Endothelial cell of umbilical vein (primary cell): ENCODE results near the gene BCL11B. TPM values are rescaled to one million over a fixed set of nuclear protein-coding genes. Genes with fewer than 3 reads are reported as not detected.

Experiments
- BruUV-seq: library from RNA; stranded (reverse); fragments of 400-500 nt; replicated peaks from 2 replicates; lab custom pipeline; 2021; lab: Mats Ljungman, UMichigan
- CTCF ChIA-PET: fragments of 300-600, 350-600 bp; sonication (Branson Sonifier 250); formaldehyde crosslinking; loops from one replicate; lab custom pipeline; 2021; ENCODE audit warnings: antibody characterized with exemption, inconsistent platforms; lab: Charles Lee
- POLR2A ChIA-PET: fragments of 300-600, 350-600 bp; sonication (Branson Sonifier 250); formaldehyde crosslinking; loops from one replicate; lab custom pipeline; 2021; ENCODE audit warnings: antibody characterized with exemption, inconsistent platforms; lab: Charles Lee
- DNase-seq: peaks from one replicate; pipeline ENCODE4 v3.0.0-alpha.2; 2011; ENCODE audit warnings: low read depth, low spot score
- FAIRE-seq: peaks from 2 replicates; lab custom pipeline; 2011; peaks lifted over from hg19 to GRCh38; lab: Jason Lieb, UNC
- H2AFZ ChIP-seq: 2 replicates; pipeline ENCODE4 v1.6.0; 2012; ENCODE audit warnings: low read depth, low read length, control low read depth, inconsistent platforms
- H3K27ac ChIP-seq: 2 replicates; pipeline ENCODE4 v1.5.1; 2011; ENCODE audit warnings: low read depth, mild to moderate bottlenecking, control low read depth, low read length, moderate library complexity; ENCODE audit not compliant: insufficient read depth
- H3K27me3 ChIP-seq, 2 experiments: 2 replicates each; pipeline versions ENCODE4 v1.6.0 to v1.6.1; 2011; ENCODE audit warnings: low read length in 2 of 2, mixed read lengths in 1 of 2; ENCODE audit not compliant: control insufficient read depth in 2 of 2, insufficient read depth in 2 of 2
- H3K36me3 ChIP-seq, 2 experiments: 2 replicates in 1 of 2; 3 replicates in 1 of 2; pipeline ENCODE4 v1.5.1; 2011; ENCODE audit warnings: low read length in 2 of 2, mild to moderate bottlenecking in 1 of 2, moderate library complexity in 1 of 2; ENCODE audit not compliant: control insufficient read depth in 2 of 2, insufficient read depth in 2 of 2; ENCODE audit errors: extremely low read depth in 1 of 2
- H3K4me1 ChIP-seq: 3 replicates; pipeline ENCODE4 v1.5.1; 2011; ENCODE audit warnings: mild to moderate bottlenecking, low read length; ENCODE audit not compliant: control insufficient read depth, insufficient read depth; ENCODE audit errors: extremely low read depth
- H3K4me2 ChIP-seq: 2 replicates; pipeline ENCODE4 v1.6.1; 2011; ENCODE audit warnings: low read length, control low read depth, mixed read lengths; ENCODE audit not compliant: insufficient read depth
- H3K4me3 ChIP-seq, 3 experiments: fragments of 200-600 bp in 1 of 3; sonication (generic), shearing (Covaris generic) in 1 of 3; replicated peaks in 1 of 3; 2 replicates each; pipeline ENCODE4 v1.5.1; 2011 to 2016; ENCODE audit warnings: control low read depth in 3 of 3, low read length in 3 of 3, mild to moderate bottlenecking in 2 of 3, inconsistent platforms in 1 of 3, low read depth in 1 of 3, moderate library complexity in 1 of 3; ENCODE audit not compliant: insufficient read depth in 1 of 3
- H3K79me2 ChIP-seq: 2 replicates; pipeline ENCODE4 v1.6.0; 2012; ENCODE audit warnings: low read length, inconsistent platforms; ENCODE audit not compliant: control insufficient read depth, insufficient read depth
- H3K9ac ChIP-seq: replicated peaks from 2 replicates; pipeline ENCODE3; 2011; ENCODE audit warnings: low read length, control low read depth; ENCODE audit not compliant: insufficient read depth; ENCODE audit errors: extremely low read depth
- H3K9me1 ChIP-seq: replicated peaks from 3 replicates; pipeline ENCODE4 v1.6.0; 2011; ENCODE audit warnings: mild to moderate bottlenecking, low read length; ENCODE audit not compliant: control insufficient read depth, insufficient read depth; ENCODE audit errors: extremely low read depth
- H3K9me3 ChIP-seq: replicated peaks from 2 replicates; pipeline ENCODE4 v1.5.1; 2012; ENCODE audit warnings: low read length, inconsistent platforms; ENCODE audit not compliant: control insufficient read depth, insufficient read depth
- H4K20me1 ChIP-seq: replicated peaks from 2 replicates; pipeline ENCODE3; 2011; ENCODE audit warnings: mild to moderate bottlenecking, low read length; ENCODE audit not compliant: control insufficient read depth, insufficient read depth; ENCODE audit errors: extremely low read depth
- EZH2 ChIP-seq: IDR thresholded peaks from 2 replicates; pipeline ENCODE4 v1.6.1; 2012; ENCODE audit warnings: borderline replicate concordance, low read depth, mild to moderate bottlenecking, moderate library complexity, low read length, inconsistent platforms; ENCODE audit not compliant: severe bottlenecking
- FOS ChIP-seq: IDR thresholded peaks from 2 replicates; pipeline ENCODE4 v1.6.1; 2011; ENCODE audit warnings: mild to moderate bottlenecking, low read length, moderate library complexity, borderline replicate concordance; ENCODE audit not compliant: insufficient read depth
- GATA2 ChIP-seq: IDR thresholded peaks from 2 replicates; pipeline ENCODE4 v1.7.0; 2011; ENCODE audit warnings: low read depth, mild to moderate bottlenecking, moderate library complexity, mixed read lengths, low read length; ENCODE audit not compliant: insufficient read length, insufficient read depth
- JUN ChIP-seq: IDR thresholded peaks from 2 replicates; pipeline ENCODE4 v1.6.1; 2011; ENCODE audit warnings: borderline replicate concordance, low read depth; ENCODE audit not compliant: insufficient read length, insufficient read depth
- MYC ChIP-seq: IDR thresholded peaks from one replicate; pipeline ENCODE4 v1.6.1; 2011; ENCODE audit warnings: mild to moderate bottlenecking, low read depth, low read length
- POLR2A ChIP-seq: IDR thresholded peaks from 2 replicates; pipeline ENCODE4 v1.6.1; 2012; ENCODE audit warnings: low read depth, mild to moderate bottlenecking, control low read depth, low read length
- POLR2AphosphoS5 ChIP-seq: IDR thresholded peaks from 2 replicates; pipeline ENCODE4 v1.6.1; 2012; ENCODE audit warnings: low read depth, mild to moderate bottlenecking, control low read depth, low read length, moderate library complexity; ENCODE audit not compliant: insufficient read depth
- dilution Hi-C: fragments of 300-500 bp; cut with MboI; formaldehyde crosslinking; loops from one replicate; pipeline ENCODE4 v1.15.0; 2019; ENCODE audit warnings: low sequenced_read_pairs; ENCODE audit not compliant: extremely low pct_ligation_motif_present
- intact Hi-C: fragments of 100-400 bp; cut with micrococcal nuclease; formaldehyde crosslinking; loops from one replicate; pipeline ENCODE4 v1.10.0; 2022
- polyA plus RNA-seq, 4 experiments: library from polyadenylated mRNA; depleted of rRNA in 3 of 4; stranded (reverse) in 3 of 4; unstranded in 1 of 4; fragments of >200 nt; gene quantifications; 2 replicates each; pipeline versions ENCODE4 v1.2.1 to v1.2.3, GENCODE V29; 2011 to 2012; ENCODE audit warnings: missing spikeins in 1 of 4
- total RNA-seq: library from RNA; stranded (reverse); gene quantifications from 2 replicates; pipeline ENCODE4 v1.2.3, GENCODE V29; 2021
- TF ChIP-seq, protein P1 (sequence below), 2 donors: IDR thresholded peaks; 1 replicate in 1 of 2; 2 replicates in 1 of 2; pipeline ENCODE4 v1.5.1; 2011; ENCODE audit warnings: low read length in 2 of 2, mild to moderate bottlenecking in 2 of 2, moderate library complexity in 2 of 2, control low read depth in 1 of 2, inconsistent platforms in 1 of 2, low read depth in 1 of 2; ENCODE audit not compliant: insufficient read depth in 1 of 2; ENCODE audit errors: extremely low read depth in 1 of 2
- TF ChIP-seq, protein P2 (sequence below): IDR thresholded peaks from 2 replicates; pipeline ENCODE4 v1.6.1; 2011; ENCODE audit not compliant: insufficient read depth, insufficient read length

BCL11B gene
- total and polyA plus RNA-seq, 2 donors (not counting 3 experiments of a cell fraction or from before 2014, with no cell fraction given): 0.03 to 0.07 TPM

GRCh38 chr14:99179946-99180345 is 92.1 kb downstream of the BCL11B start:
- DNase-seq (no peak), FAIRE-seq (no peak)
- dilution Hi-C loops: no loop called here
- Histone ChIP-seq H3K9me1 (no peaks in the 10 kb centered on the region), H3K4me2 (no peak overlapping the region), H4K20me1 (no peaks in the 10 kb centered on the region), H3K36me3 (no peaks in the 10 kb centered on the region), H3K79me2 (no peaks in the 10 kb centered on the region), H3K4me3 (no peak overlapping the region), H3K27me3 (no peaks in the 10 kb centered on the region), H3K27ac (no peak overlapping the region), H3K9ac (no peak overlapping the region), H3K4me1 (no peaks in the 10 kb centered on the region), H2AFZ (no peak overlapping the region), H3K9me3 (peaks cover 2% of the 10 kb centered on the region)
- ChIA-PET CTCF (no interaction called here), POLR2A (no interaction called here)
- BruUV-seq: no TSS peak
- TF ChIP-seq FOS: no peak
- TF ChIP-seq MYC: no peak
- TF ChIP-seq JUN: no peak
- no peak for TF ChIP-seq POLR2AphosphoS5
- TF ChIP-seq GATA2: no peak
- TF ChIP-seq EZH2: no peak
- TF ChIP-seq, protein P1, sequence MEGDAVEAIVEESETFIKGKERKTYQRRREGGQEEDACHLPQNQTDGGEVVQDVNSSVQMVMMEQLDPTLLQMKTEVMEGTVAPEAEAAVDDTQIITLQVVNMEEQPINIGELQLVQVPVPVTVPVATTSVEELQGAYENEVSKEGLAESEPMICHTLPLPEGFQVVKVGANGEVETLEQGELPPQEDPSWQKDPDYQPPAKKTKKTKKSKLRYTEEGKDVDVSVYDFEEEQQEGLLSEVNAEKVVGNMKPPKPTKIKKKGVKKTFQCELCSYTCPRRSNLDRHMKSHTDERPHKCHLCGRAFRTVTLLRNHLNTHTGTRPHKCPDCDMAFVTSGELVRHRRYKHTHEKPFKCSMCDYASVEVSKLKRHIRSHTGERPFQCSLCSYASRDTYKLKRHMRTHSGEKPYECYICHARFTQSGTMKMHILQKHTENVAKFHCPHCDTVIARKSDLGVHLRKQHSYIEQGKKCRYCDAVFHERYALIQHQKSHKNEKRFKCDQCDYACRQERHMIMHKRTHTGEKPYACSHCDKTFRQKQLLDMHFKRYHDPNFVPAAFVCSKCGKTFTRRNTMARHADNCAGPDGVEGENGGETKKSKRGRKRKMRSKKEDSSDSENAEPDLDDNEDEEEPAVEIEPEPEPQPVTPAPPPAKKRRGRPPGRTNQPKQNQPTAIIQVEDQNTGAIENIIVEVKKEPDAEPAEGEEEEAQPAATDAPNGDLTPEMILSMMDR (IDR thresholded peaks at IDR 0.05; ENCODE audit: extremely low read depth in 1 of 2, insufficient read depth in 1 of 2, low read depth in 1 of 2, low read length in 2 of 2): no peak
- TF ChIP-seq, protein P2, sequence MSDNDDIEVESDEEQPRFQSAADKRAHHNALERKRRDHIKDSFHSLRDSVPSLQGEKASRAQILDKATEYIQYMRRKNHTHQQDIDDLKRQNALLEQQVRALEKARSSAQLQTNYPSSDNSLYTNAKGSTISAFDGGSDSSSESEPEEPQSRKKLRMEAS: no peak
- TF ChIP-seq POLR2A: no peak
- intact Hi-C loops: no loop called here
